HG03520 (cell line): Measurements from ENCODE around the gene NBPF3.
"Not testable (repeated sequence)": the region's sequence is repeated elsewhere in the genome, so short reads cannot be mapped to it uniquely, and the experiment has no call there.

ENCODE experiments used
- ATAC-seq: cut with Tn5 transposase; IDR thresholded peaks from one replicate; pipeline ENCODE4 v1.9.1; 2021; ENCODE audit warnings: mild to moderate bottlenecking, moderate library complexity; ENCODE audit not compliant: unreplicated experiment

NBPF3 gene, protein sequence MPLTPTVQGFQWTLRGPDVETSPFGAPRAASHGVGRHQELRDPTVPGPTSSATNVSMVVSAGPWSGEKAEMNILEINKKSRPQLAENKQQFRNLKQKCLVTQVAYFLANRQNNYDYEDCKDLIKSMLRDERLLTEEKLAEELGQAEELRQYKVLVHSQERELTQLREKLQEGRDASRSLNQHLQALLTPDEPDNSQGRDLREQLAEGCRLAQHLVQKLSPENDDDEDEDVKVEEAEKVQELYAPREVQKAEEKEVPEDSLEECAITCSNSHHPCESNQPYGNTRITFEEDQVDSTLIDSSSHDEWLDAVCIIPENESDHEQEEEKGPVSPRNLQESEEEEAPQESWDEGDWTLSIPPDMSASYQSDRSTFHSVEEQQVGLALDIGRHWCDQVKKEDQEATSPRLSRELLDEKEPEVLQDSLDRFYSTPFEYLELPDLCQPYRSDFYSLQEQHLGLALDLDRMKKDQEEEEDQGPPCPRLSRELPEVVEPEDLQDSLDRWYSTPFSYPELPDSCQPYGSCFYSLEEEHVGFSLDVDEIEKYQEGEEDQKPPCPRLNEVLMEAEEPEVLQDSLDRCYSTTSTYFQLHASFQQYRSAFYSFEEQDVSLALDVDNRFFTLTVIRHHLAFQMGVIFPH

GRCh38 chr1:21439721-21440629 is at the start of gene NBPF3:
NBPF3 (plus strand) TSS chr1:21440137; CDS start chr1:21445087, 4,950 bp downstream.
- peak; percentile 79 for ATAC-seq

DNA sequence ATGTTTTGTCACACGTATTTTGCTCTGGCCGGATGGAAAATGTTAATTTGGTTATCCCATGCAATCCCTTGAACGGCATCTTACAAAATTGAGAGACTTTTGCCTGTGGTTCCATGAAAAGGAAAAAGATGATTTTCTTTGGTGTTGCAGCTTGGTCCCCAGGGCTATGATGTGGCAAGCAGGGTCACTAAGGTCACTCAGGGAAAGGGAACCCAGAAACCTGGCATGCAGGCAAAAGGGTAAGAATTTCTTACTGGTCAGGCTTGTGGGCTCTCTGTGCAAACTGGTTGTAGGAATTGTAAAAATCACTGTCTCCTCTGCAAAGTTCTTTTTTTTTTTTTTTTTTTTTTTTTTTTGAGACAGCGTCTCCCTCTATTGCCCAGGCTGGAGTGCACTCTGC is 48.4 kb upstream of the NBPF3 start:
- ATAC-seq = no peak

DNA sequence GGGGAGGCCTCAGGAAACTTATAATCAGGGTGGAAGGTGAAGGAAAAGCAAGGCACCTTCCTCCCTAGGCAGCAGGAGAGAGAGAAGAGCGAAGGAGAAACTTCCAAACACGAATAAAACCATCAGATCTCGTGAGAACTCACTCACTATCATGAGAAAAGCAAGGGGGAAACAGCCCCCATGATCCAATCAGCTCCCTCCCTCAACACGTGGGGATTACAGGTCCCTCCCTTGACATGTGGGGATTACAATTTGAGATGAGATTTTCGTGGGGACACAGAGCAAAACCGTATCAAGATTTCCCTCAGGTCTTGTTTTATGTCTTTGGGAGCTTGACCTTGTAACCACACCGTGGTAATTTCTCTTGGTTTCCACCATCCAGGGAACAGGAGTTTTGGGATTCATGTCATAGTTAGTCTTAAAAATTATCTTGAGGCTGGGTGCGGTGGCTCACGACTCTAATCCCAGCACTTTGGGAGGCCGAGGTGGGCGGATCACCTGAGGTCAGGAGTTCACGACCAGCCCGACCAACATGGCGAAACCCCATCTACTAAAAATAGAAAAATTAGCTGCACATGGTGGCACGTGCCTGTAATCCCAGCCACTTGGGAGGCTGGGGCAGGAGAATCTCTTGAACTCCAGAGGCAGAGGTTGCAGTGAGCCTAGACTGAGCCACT is 47.2 kb upstream of the NBPF3 start:
- no peak for ATAC-seq

GRCh38 chr1:21396516-21396915 is 43.4 kb upstream of the NBPF3 start:
- ATAC-seq = no peak

DNA sequence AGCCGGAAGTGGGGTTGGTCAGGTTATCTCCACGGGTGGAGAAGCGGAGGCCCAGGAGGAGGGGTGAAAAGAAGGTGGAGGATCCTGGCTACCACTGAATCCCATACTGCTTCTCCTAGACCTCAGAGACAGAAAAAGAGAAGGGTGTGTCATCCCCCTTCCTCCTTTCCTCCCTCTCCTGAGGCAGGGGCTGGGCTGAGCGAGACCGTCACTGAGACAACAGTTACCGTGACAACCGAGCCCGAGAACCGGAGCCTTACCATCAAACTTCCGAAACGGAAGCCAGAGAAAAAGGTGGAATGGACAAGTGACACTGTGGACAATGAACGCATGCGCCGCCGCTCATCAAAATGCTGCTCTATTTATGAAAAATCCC is 42.1 kb upstream of the NBPF3 start:
- no peak for ATAC-seq

DNA sequence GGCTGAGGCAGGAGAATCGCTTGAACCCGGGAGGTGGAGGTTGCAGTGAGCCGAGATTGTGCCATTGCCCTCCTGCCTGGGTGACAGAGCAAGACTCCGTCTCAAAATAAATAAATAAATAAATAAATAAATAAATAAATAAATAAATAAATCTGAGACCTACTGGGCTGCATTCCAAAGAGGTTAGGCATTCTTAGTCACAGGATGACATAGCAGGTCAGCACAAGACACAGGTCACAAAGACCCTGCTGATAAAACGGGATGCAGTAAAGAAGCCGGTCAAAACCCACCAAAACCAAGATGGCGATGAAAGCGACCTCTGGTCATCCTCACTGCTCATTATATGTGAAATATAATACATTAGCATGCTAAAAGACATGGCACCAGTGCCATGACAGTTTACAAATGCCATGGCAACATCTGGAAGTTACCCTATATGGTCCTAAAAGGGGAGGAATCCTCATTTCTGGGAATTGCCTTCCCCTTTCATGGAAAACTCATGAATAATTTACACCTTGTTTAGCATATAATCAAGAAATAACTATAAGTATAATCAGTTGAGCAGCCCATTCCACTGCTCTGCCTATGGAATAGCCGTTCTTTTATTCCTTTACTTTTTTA is 38.1 kb upstream of the NBPF3 start:
- not testable (repeated sequence) for ATAC-seq

GRCh38 chr1:21406659-21407058 is 33.3 kb upstream of the NBPF3 start:
- no peak for ATAC-seq

DNA sequence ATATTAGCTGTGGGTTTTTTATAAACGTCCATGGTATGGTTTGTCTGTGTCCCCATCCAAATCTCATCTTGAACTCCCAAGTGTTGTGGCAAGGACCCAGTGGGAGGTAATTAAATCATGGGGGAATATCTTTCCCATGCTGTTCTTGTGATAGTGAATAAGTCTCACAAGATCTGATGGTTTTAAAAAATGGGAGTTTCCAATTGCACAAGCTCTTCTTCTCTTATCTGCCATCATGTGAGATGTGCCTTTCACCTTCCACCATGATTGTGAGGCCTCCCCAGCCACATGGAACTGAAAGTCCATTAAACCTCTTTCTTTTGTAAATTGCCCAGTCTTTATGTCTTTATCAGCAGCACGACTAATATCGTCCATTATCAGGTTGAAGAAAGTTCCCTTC is 30.0 kb upstream of the NBPF3 start:
- not testable (repeated sequence) for ATAC-seq

DNA sequence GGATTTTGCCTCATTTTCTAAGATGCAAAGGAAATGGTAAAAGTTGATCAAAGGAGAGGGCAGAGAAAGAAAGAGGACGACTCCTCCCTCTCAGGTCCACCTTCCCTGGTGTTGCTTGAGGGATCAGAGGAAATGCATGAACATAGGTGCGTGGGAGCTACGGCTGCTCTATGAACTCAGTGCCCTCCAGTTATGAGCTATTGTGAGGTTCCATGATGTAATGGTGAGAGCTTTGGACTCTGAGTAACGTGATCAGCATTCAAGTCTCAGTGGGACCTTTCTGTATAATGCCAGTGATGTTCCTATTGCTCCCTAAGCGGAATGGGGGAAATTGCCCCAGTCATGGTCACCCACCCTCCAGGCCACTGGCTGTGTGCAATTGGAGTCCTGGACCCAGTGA is 25.9 kb upstream of the NBPF3 start:
- no peak for ATAC-seq

DNA sequence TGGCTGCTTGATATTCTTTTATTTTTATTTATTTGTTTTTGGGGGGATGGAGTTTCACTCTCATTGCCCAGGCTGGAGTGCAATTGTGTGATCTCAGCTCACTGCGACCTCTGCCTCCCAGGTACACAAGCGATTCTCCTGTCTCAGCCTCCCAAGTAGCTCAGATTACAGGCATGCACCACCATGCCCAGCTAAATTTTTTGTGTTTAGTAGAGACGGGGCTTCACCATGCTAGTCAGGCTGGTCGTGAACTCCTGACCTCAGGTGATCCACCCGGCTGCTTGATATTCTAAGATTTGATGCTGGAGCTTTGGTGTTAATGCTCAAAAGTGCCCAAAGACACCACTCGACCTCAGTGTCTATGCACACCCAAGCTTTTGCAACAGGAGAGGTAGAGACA is 19.6 kb upstream of the NBPF3 start:
- not testable (repeated sequence) for ATAC-seq

GRCh38 chr1:21421307-21421706 is 18.6 kb upstream of the NBPF3 start:
- ATAC-seq = not testable (repeated sequence)

DNA sequence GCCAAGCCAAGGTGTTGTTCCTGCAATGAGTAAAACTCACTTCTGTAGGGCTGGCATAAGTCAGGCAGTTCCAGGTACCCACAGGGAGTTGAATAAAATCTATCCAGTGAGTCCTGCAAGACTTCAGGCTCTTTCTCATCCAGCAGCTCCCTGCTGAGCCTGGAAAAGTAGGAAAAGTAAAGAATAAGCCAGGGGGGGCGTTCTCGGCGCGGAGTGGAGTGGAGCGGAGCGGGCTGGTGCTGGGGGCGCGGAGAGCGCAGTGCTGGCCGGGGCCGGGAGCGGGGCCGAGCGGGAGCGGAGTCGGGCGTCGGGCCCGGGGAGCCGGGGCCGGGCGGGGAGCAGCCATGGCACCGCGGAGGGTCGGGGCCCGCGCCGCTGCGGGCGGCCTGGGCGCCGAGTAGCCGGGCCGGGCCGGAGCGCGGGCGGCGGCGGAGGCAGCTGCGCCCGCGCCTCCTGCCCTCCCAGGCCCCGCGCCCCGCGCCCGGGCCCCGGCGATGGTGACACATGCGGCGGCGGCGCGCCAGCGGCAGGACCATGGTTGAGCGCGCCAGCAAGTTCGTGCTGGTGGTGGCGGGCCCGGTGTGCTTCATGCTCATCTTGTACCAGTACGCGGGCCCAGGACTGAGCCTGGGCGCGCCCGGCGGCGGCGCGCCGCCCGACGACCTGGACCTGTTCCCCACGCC is 12.0 kb upstream of the NBPF3 start:
- ATAC-seq = not testable (repeated sequence)

GRCh38 chr1:21428481-21429073 is 11.4 kb upstream of the NBPF3 start:
- ATAC-seq = not testable (repeated sequence)

- not testable (repeated sequence) for ATAC-seq
Measured at GRCh38 chr1:21429210-21429609, 10.7 kb upstream of the NBPF3 start.

DNA sequence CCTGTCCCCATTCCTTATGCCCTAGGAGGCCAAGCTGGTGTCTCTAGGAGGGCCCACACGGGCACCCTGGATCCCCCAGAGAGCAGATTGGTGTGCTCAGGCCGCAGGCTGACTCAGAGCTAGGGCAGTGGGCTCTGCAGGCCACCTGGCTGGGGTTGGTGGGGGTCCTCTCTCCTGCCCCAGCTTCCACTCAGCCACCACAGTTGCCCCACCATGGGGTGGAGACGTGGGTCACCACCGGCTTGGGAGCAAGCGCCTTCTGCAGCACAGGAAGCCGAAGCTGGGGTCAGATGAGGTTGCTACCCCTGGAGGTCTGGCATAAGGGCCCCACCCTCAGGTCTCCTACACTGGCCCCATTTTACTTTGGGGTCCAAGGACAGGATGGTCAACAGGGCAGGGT is 9.1 kb upstream of the NBPF3 start:
- ATAC-seq = not testable (repeated sequence)

DNA sequence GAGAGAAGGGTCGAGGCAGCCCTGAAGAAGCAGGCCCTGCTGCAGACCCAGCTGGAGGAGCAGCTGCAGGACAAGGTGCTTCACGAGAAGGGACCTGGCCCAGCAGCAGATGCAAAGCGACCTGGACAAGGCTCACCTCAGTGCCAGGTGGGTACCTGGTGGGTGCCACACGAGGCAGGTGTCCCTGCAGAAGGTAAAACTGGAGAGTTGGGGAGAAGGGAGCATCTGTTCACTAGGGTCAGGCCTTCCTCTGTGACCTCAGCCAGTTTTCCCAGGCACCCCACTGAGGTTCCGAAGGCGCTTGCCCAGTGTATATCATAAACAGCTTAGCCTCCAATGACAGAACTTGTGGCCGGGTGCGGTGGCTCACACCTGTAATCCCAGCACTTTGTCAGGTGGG is 5.5 kb upstream of the NBPF3 start:
- no peak for ATAC-seq

GRCh38 chr1:21435646-21436487 is 4.1 kb upstream of the NBPF3 start:
- ATAC-seq = no peak

GRCh38 chr1:21436488-21437340 is 3.2 kb upstream of the NBPF3 start:
- no peak for ATAC-seq
